ENCODE measurements around the gene OSCP1.

Gene OSCP1

GRCh38 chr1:36446746-36447145 lies 3.5 kb downstream of the OSCP1 start:
- DNase-seq (ENCODE audit: low spot score): no peak

- DNase-seq (ENCODE audit: low spot score): no peak
Measured at GRCh38 chr1:36446271-36446670, 4.0 kb downstream of the OSCP1 start.

- no peak for DNase-seq (ENCODE audit: low spot score)
Measured at GRCh38 chr1:36443297-36443696, 7.0 kb downstream of the OSCP1 start.

GRCh38 chr1:36442337-36442736 lies 7.9 kb downstream of the OSCP1 start:
- no peak for DNase-seq (ENCODE audit: low spot score)

GRCh38 chr1:36440646-36441045 lies 9.6 kb downstream of the OSCP1 start:
- no peak for DNase-seq (ENCODE audit: low spot score)

- DNase-seq (ENCODE audit: low spot score): no peak
Measured at GRCh38 chr1:36440044-36440443, 10.2 kb downstream of the OSCP1 start.

- no peak for DNase-seq (ENCODE audit: low spot score)
Measured at GRCh38 chr1:36438715-36439114, 11.5 kb downstream of the OSCP1 start.

GRCh38 chr1:36436821-36437220 lies 13.4 kb downstream of the OSCP1 start:
- no peak for DNase-seq (ENCODE audit: low spot score)

GRCh38 chr1:36433102-36433501 lies 17.1 kb downstream of the OSCP1 start:
- DNase-seq (ENCODE audit: low spot score): no peak

- no peak for DNase-seq (ENCODE audit: low spot score)
Measured at GRCh38 chr1:36432616-36433015, 17.6 kb downstream of the OSCP1 start.

GRCh38 chr1:36425791-36426190 lies 24.5 kb downstream of the OSCP1 start:
- no peak for DNase-seq (ENCODE audit: low spot score)

- no peak for DNase-seq (ENCODE audit: low spot score)
Measured at GRCh38 chr1:36421649-36422048, 28.6 kb downstream of the OSCP1 start.

- peak; percentile 89 for DNase-seq (ENCODE audit: low spot score)
Measured at GRCh38 chr1:36420836-36421317, 29.4 kb downstream of the OSCP1 start.

GRCh38 chr1:36420409-36420808 lies 29.8 kb downstream of the OSCP1 start:
- DNase-seq (ENCODE audit: low spot score): peak; percentile 66

GRCh38 chr1:36419569-36419968 lies 30.7 kb downstream of the OSCP1 start:
- no peak for DNase-seq (ENCODE audit: low spot score)

- no peak for DNase-seq (ENCODE audit: low spot score)
Measured at GRCh38 chr1:36419140-36419539, 31.1 kb downstream of the OSCP1 start.

- DNase-seq (ENCODE audit: low spot score): no peak
Measured at GRCh38 chr1:36417931-36418330, 32.3 kb downstream of the OSCP1 start.

- DNase-seq (ENCODE audit: low spot score): no peak
Measured at GRCh38 chr1:36415661-36416326, 34.5 kb downstream of the OSCP1 start.

- no peak for DNase-seq (ENCODE audit: low spot score)
Measured at GRCh38 chr1:36414384-36414783, 35.9 kb downstream of the OSCP1 start.

GRCh38 chr1:36411674-36412648 lies 38.3 kb downstream of the OSCP1 start:
- no peak for DNase-seq (ENCODE audit: low spot score)

- peak; percentile 75 for DNase-seq (ENCODE audit: low spot score)
Measured at GRCh38 chr1:36408479-36408878, 41.8 kb downstream of the OSCP1 start.

GRCh38 chr1:36406440-36406839 lies 43.8 kb downstream of the OSCP1 start:
- DNase-seq (ENCODE audit: low spot score): no peak

GRCh38 chr1:36402504-36402890 lies 47.8 kb downstream of the OSCP1 start:
- no peak for DNase-seq (ENCODE audit: low spot score)

Measured in GM03348 (cell line).